TTC549 (cell line): ENCODE results near the gene AKAP10.
"Not testable (repeated sequence)": the region's sequence is repeated elsewhere in the genome, so short reads cannot be mapped to it uniquely, and the experiment has no call there.

Experiments used
- FAIRE-seq: peaks from 2 replicates; lab custom pipeline; 2012; peaks lifted over from hg19 to GRCh38; lab: Jason Lieb, UNC

AKAP10 gene

DNA sequence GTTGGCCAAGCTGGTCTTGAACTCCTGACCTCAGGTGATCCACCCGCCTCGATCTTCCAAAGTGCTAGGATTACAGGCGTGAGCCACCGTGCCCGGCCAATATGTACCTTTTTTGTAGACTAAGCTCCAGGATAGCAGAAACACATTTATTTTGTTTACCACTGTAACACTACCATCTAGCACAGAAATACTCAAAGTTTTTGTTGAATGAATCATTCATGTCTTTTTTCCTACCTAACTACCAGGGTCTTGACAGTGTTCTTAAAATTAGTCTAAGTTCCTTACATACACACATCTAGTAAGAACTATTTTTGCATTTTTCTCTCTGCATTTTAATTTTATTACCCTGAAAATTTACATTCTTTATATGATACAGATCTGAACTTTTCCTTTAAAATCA is 44.4 kb downstream of the AKAP10 start:
- no peak for FAIRE-seq

DNA sequence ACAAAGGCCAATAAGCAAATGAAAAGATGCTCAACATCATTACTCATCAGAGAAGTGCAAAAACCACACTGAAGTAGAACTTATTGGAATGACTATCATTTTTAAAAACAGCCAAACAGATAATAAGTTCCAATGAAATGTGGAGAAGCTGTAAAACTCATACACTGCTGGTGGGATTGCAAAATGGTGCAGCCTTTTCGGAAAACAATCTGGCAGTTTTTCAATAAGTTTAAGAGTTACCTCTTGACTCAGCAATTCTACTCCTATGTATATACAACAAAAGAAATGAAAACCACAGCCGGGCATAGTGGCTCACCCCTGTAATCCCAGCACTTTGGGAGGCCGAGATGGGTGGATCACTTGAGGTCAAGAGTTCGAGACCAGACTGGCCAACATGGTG is 49.3 kb downstream of the AKAP10 start:
- no peak for FAIRE-seq

DNA sequence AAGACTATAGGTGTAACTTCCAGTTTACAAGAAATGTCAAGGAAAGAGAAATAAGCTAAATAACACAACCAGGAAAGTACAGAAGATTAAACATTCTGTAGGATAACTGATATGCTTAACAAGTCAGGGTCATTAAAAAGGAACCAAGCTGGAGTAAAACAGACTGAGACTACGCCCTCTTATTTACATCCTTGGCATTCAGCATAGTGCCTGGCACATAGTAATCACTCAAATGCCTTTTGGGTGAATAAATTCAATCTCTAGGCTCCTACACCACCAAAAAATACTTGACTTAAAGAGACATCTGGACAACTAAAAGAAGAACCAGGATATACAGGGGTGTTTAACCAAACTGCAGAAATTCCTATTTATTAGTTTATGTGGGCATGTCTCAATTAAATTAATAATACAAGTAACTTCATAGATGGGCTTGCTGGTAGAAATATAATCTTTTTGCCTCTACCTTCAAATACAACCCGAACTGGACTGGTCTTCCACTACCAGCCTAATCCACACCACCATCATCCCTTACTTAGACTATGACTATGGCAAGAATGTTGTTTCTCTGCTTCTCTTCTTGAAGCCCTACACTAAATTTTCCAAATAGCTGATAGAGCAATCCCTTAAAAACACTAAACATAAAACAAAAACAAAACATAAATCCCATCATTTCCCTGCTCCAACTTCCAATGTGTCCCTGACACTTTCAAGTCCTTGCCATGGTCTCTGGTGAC is 62.2 kb downstream of the AKAP10 start:
- no peak for FAIRE-seq

DNA sequence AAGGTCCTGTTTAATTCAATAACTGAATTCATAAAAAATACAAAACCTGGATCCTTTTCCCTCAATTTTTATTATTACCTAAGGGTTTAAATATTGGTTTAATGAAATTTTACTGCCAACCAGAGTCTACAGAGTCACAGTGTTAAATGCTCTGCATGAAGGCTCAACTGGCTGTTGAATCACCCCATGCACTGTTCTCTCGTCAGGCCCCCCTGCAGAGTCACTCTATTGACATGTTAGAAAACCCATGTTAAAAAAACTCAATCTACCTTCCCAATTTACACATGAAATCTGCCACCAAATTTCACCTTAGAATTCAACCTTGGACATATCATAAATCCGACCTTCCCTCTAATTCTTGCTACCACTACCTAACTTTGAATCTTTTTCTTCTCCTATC is 66.6 kb downstream of the AKAP10 start:
- FAIRE-seq, result no peak

DNA sequence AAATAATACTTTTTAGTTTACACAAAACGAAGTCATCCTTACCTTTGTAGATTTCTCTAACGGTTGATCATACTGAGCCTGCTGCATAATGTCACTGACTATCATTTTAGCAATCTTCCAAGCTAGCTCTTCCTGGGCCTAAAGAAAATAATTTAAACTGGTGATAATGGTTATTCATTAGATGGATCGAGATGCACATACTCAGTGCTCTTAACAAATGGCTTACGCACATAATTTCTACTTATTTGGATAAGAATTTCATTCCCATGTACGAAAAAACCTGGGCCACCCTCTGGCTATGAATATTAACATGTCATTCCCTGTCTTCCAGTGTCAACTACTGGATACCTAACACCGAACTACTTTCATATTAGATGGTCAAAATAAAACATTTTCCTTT is 68.5 kb downstream of the AKAP10 start:
- no peak for FAIRE-seq

DNA sequence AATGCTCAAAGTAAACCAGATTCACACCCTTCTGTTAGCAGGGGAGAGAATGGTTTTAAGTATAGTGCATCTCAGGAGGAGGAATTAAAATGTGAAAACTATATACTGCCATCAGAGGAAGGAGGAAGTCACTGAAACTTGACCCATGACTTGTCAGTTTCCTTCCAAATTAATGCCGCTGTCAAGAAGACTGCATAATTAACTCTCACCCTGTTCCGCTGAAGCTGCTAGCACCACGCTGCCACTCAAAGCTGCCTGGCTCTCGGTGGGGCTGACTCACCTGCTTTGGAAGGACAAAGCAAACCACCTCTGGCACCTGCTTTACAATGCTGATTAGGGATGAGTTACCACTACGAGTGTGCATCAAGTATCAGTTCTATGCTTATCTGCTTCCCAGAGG is 72.1 kb downstream of the AKAP10 start:
- no peak for FAIRE-seq

DNA sequence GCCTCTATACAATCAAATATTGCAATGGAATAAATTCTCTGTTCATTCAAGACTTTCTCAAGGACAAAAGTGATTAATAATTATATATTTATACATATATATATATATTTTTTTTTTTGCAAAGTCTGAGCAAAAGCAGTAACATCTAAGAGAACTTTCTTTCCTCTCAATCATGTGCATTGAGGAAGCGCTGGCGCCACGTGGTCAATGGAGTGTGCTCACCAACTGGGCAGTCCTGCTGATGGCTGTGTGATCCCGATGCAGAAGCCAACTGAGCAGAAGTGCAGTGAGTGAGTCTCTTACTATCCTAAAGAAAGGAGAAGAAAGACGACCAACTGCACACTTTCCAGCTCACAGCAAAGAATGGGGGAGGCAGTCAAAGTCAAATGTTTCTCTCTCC is 72.7 kb downstream of the AKAP10 start:
- FAIRE-seq, result no peak

DNA sequence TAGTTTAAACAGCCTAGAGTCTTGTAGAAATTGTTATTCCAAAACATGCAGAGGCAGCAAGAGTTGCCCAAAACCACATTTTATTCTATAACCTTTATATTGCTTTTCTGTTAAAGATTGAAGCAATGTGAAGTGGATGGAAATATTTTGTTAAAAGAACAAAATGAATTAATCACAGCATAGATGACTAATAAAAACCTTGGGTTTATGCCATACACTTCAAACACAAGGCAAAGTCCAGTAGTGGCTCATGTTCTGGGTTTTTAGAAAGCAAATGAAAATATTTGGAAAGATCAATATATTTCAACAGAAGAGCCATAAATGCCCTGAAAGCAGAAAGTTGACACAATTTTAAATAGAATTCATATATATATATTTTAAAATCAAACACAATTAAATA is 73.2 kb downstream of the AKAP10 start:
- no peak for FAIRE-seq

DNA sequence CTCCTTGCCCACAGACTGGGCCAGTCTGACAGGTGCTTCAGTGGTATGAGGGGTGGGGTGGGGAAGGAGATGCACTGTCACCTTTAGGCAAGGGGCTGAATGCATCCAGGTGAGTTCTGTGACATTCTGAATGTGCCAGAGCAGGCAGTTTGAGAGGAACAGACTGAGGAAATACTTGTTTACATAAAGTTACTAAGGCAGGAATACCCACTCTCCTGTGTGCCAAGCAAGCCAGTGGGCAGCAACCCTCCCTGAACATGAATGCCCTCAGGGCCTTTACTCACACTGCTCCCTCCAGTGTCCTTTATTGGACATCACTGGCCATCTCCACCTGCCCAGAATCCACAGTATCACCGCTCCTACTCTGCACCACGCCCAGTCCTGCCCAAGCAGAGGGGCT is 76.8 kb downstream of the AKAP10 start:
- FAIRE-seq, result no peak

DNA sequence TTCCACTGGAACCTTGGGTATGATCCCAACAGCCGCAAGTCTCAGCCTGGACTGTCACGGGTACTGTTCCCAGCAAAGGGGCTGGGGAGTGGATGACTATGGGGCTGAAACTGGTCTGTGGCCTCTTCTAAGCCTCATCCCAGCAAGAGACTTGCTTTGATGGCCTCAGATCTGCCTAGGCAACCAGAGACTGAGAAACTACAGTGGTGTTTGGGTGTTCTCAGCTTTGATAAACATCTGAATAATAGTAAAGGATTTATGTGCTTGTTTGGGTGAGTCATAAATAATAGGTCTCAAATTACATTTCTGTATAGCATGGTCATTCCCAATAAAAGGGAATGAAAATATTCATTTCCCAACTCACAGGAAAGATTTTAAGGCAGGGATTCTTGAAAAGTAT is 79.7 kb downstream of the AKAP10 start:
- no peak for FAIRE-seq

DNA sequence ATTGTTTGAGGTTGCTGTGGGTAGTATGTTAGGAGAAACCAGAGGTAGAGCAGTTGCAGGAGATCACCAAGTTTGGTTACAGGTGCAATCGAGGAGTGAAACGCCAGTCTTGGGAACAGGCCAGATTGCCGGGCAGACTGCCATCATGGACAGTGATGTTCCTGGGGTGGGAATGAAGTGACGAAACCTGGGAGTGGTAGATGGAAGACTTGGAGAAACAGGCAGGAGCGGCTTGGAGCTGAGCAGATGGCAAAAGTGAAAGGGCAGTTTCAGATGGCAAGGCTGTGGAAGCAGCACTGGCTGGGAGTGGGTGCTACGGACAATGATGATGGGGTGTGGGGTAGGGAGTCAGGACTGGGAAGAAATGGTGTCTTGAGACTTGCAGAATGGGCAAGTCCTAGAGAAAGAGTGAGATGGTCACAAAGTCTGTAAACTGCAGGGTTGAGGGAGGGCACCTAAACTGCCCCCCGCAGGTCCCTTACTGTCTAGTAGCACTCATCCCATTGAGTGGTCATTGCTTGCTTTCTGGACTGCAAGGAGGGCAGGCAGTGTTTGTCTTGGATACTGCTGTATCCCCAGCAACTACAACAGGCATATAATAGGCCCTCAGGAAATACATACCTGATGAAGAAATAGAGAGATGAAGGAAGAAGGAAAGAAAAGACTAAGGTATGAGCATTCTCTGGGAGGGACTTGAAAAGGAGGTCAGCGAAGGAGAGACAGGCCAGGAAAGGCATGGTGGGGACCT is 80.4 kb downstream of the AKAP10 start:
- FAIRE-seq, result no peak

DNA sequence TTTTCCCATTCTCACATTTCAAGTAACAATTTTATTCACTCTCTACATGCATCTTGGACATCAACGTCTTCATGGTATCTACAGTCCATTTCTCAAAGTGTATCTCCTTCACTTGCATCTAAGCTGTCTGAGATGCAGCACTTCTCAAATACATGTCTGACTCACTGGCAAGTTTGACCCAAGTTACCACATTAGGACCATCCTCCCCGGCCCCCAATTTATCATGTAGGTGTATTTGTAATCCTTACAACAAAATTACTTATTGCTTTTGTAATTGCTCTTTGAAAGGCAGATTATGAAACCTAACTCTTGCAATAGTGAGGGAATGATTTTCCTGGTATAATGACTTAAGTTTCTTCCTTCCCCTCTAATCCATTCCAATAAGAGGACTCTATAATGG is 80.9 kb downstream of the AKAP10 start:
- FAIRE-seq, result no peak

DNA sequence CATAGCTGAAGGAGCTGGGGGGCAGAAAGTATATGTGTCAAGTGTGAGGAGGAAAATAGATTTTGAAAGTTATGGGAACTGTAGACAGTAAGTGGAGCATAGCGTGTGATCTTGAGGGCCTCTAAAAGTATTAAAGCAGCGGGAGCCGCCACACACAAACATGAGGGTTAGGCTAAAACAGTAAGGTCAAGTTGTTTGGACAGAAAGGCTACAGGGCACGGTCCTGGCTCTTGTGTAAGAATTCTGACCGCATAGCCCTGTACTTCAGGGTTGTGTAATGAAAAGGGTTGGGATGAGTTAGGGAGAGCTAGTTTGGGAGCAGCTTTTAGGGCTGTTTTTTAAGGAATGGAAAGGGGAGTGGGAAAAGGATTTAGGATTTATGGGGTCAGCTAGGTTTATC is 87.1 kb downstream of the AKAP10 start:
- FAIRE-seq, result not testable (repeated sequence)

DNA sequence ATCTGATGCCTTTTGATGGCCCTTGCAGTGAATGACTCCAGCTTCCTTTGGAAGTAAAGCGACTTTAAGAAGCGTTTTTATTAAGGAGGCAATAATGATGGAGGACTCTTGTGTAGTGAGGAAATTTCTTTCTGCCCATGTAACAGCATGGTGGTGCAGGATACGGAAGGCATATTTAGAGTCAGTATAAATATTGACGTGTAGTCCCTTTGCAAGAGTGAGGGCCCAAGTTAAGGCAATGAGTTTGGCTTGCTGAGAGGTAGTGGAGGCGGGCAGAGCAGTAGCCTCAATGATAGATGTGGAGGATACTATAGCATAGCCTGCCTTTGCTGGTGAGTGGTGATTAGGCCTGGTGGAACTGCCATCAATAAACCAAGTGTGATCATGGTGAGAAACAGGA is 87.6 kb downstream of the AKAP10 start:
- not testable (repeated sequence) for FAIRE-seq

DNA sequence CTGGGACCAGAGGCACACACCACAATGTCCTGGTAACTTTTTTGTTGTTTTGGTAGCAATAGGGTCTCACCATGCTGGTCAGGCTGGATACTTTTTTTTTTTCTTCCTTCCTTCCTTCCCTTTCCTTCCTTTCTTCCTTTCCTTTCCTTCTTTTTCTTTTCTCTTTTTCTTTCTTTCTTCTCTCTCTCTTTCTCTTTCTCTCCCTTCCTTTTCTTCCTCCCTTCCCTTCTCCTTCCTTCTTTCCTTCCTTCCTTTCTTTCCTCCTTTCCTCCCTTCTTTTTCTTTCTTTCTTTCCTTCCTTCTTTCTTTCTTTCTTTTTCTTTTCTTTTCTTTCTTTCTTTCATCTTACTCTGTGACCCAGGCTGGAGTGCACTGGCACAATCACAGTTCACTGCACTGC is 91.5 kb downstream of the AKAP10 start:
- FAIRE-seq, result no peak

DNA sequence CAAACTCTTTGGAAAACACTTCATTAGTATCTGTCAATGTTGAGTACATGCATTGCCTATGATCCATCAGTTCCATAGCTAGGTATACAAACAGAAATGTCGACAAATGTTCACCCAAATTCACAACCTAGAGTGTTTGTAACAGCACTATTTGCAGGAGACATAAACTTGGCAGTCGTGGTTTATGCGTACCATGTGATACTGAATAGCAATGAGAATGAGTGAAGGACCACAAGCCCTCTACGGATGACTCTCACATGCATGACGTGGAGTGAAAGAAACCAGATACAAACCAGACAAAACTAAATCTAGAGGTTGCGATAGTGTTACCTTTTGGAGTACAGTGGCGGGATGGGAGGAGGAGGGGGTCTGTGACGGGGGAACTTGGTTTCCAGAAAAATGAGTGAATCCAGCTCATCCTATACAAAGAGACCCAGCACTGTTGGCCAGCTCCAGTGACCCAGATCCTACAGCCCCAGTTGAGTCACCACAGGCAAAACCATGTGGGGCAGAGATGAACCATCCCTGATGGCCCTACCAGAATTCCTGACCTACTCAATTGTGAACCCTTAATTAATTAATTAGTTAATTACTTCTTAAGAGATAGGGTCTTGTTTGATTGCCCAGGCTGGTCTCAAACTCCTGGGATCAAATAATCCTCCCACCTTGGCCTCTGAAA is 94.0 kb downstream of the AKAP10 start:
- no peak for FAIRE-seq

DNA sequence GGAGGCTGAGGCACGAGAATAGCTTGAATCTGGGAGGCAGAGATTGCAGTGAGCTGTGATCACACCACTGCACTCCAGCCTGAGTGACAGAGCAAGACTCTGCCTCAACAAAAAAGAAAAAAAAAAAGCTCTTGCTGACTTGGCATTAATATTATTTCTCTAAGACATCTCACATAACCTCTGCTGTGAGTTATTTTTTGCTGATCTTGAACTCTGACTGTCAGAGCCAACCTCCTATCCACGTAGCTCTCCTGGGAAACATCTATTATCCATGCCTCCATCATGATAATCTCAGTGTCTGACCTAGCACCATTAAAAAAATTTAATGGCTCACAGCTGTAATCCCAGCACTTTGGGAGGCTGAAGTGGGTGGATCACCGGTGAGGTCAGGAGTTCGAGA is 97.2 kb downstream of the AKAP10 start:
- FAIRE-seq, result no peak

DNA sequence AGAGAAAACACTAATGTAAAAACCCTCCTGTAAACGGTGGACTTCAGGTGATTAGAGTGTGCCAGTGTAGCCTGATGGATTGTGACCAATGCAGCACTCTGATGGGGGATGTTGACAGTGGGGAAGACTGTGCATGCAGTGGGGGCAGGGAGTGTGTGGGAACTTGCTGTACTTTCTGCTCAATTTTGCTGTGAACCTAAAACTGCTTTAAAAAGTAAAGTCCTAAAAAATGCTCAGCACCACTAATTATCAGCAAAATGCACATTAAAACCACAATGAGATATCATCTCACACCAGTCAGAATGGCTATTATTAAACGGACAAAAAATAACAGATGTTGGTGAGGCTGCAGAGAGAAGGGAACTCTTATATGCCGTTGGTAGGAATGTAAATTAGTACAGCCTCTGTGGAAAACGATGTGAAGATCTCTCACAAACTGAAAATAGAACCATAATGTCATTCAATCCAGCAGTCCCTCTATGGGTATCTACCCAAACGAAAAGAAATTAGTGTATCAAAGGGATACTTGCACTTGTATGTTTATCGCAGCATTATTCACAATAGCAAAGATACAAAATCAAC is 100.2 kb downstream of the AKAP10 start:
- FAIRE-seq, result no peak

DNA sequence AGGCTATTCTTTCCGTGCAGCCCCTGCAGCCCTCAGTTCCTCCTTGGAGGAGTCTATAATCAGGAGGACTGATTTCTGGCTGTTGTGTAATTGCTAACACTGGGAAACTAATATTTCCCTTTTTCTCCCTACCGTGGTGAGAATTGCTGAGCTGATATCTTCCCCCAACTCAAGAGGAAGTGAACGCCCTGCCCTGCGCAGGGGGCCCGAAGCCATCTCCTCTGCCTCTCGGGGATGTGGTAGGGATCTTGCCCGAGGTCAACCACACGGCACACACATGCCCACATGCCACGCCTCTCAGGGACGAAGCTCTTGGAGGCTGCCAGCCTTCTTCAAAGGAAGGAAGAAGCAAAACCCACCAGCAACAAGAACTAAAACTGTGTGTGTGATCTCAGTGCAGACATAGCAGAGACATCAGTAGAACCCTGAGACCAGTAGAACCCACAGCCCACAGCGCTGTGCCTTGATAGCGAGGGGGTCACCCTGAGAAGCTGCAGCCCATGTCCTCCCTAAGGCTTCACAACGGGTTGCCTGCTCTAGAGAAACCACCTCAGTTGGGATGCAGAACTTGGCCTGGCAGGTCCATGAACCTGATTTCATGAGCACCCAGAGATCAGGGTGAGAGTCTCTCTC is 101.0 kb downstream of the AKAP10 start:
- FAIRE-seq, result no peak

DNA sequence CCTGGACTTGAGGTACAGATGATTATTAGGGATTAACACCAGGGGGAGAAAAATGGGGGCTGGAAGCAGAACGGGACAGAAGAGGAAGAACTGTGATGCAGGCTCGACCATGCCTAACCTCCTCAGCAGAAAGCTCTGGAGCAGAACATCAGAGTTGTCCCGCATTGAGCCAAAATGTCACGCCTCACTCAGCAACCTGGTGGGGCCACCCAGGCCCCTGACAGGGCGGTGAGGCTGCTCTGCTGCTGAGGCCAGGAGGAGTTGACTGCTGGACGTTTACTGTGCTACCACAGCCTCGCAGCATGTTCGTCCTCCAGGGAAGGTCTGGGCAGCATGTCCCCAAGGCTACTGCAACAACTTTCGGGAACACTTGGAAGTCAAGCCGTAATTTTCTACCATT is 103.4 kb downstream of the AKAP10 start:
- no peak for FAIRE-seq

DNA sequence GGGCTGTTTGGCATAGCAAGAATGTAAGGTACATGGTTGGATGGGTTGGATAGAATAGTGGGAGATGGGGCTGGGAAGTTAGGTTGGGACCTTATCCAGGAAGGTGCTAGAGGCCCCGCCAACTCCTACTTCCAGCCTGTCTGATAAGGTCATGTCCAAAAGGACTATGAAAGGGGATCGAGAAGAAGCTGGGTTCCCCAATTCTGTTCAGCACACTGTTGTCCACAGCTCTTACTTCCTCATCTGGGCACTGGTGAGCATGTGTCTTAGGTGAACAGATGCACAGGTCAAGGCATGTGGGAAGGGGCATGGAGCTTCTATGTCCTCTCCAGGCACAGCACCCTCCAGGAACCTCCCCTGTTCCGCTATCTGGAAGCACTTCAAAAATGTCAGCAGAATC is 104.3 kb downstream of the AKAP10 start:
- FAIRE-seq, result no peak

DNA sequence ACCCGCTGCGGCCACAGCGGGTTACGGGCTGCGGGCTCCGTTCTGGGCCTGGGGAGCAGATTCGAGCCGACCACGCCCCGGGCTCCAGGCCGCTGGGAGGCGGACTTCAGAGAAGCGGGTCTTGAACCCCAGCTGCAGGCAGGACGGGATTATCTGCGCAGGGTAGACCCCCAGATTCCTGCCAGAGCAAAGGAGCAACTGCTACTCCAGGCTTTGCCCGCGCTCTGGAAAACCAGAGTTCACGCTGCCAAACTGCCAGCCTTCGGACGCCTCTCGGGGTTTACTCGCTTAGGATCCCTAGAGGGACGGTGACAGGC is 109.6 kb downstream of the AKAP10 start:
- no peak for FAIRE-seq
